ENCODE measurements around the gene ZNF785. TPM values are rescaled to one million over a fixed set of nuclear protein-coding genes. Genes with fewer than 3 reads are reported as not detected.

The ZNF785 gene
- total and polyA plus RNA-seq, 2 of the 13 experiments (the other 11 are each of a cell fraction or from before 2014, with no cell fraction given) = 0.01 TPM; not detected in 1

DNA sequence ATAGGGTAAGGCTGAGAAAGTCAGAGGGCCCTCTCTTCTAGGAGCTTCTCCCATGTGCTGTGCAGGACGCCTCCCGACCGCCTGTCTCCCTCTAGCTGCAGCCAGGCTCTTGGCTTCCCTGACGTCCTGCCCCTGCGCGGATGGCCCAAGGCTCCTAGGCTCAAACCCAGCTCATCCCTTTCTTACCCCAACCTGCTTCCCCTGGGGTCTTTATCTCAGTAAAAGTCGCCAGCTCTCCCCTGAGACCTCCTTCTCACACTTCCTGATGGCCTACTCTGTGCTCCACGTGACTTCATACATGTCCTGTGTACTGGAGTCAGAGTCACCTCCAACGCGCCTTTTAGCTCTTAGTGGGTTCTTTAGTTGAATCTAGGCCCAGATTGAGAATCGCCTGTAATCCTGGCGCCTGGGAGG is 49.7 kb downstream of the ZNF785 start (continued):
- TF ChIP-seq, protein P1, sequence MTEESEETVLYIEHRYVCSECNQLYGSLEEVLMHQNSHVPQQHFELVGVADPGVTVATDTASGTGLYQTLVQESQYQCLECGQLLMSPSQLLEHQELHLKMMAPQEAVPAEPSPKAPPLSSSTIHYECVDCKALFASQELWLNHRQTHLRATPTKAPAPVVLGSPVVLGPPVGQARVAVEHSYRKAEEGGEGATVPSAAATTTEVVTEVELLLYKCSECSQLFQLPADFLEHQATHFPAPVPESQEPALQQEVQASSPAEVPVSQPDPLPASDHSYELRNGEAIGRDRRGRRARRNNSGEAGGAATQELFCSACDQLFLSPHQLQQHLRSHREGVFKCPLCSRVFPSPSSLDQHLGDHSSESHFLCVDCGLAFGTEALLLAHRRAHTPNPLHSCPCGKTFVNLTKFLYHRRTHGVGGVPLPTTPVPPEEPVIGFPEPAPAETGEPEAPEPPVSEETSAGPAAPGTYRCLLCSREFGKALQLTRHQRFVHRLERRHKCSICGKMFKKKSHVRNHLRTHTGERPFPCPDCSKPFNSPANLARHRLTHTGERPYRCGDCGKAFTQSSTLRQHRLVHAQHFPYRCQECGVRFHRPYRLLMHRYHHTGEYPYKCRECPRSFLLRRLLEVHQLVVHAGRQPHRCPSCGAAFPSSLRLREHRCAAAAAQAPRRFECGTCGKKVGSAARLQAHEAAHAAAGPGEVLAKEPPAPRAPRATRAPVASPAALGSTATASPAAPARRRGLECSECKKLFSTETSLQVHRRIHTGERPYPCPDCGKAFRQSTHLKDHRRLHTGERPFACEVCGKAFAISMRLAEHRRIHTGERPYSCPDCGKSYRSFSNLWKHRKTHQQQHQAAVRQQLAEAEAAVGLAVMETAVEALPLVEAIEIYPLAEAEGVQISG (CRISPR knock-in tag; IDR thresholded peaks at IDR 0.05) = peak; percentile 92
- TF ChIP-seq FOXO1 (CRISPR knock-in tag; IDR thresholded peaks at IDR 0.05) (no peak), SRF (IDR thresholded peaks at IDR 0.05; ENCODE audit: low read depth, low read length) (no peak), SUZ12 (IDR thresholded peaks at IDR 0.05; ENCODE audit: low read depth, low read length) (no peak), ZNF572 (CRISPR knock-in tag; IDR thresholded peaks at IDR 0.05) (no peak), PPARG (CRISPR knock-in tag; conservative IDR thresholded peaks at IDR 0.05) (no peak), PRMT3 (CRISPR knock-in tag; IDR thresholded peaks at IDR 0.05; ENCODE audit: borderline replicate concordance, low read depth) (no peak), BORCS8-MEF2B (CRISPR knock-in tag; IDR thresholded peaks at IDR 0.05) (peak; percentile 49; the same call in 1 of the 2 replicates), NBN (conservative IDR thresholded peaks at IDR 0.05) (no peak), HNRNPL (IDR thresholded peaks at IDR 0.05; ENCODE audit: low read depth, low read length) (no peak), BRCA1 (CRISPR knock-in tag; IDR thresholded peaks at IDR 0.05) (no peak), ZNF75D (CRISPR knock-in tag; IDR thresholded peaks at IDR 0.05; ENCODE audit: borderline replicate concordance) (peak; percentile 74), TEAD2 (CRISPR knock-in tag; IDR thresholded peaks at IDR 0.05) (no peak), KLF16 (CRISPR knock-in tag; IDR thresholded peaks at IDR 0.05) (peak in 1 of 2 experiments; percentile 81; a peak in 2 of 4 replicates), HNRNPLL (IDR thresholded peaks at IDR 0.05; ENCODE audit: low read depth, low read length, poor library complexity, severe bottlenecking) (peak; percentile 30), MXD4 (CRISPR knock-in tag; IDR thresholded peaks at IDR 0.05) (no peak)
- TF ChIP-seq, protein P2, sequence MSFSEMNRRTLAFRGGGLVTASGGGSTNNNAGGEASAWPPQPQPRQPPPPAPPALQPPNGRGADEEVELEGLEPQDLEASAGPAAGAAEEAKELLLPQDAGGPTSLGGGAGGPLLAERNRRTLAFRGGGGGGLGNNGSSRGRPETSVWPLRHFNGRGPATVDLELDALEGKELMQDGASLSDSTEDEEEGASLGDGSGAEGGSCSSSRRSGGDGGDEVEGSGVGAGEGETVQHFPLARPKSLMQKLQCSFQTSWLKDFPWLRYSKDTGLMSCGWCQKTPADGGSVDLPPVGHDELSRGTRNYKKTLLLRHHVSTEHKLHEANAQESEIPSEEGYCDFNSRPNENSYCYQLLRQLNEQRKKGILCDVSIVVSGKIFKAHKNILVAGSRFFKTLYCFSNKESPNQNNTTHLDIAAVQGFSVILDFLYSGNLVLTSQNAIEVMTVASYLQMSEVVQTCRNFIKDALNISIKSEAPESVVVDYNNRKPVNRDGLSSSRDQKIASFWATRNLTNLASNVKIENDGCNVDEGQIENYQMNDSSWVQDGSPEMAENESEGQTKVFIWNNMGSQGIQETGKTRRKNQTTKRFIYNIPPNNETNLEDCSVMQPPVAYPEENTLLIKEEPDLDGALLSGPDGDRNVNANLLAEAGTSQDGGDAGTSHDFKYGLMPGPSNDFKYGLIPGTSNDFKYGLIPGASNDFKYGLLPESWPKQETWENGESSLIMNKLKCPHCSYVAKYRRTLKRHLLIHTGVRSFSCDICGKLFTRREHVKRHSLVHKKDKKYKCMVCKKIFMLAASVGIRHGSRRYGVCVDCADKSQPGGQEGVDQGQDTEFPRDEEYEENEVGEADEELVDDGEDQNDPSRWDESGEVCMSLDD (CRISPR knock-in tag; IDR thresholded peaks at IDR 0.05; ENCODE audit: borderline replicate concordance) = no peak
- TF ChIP-seq, protein P3, sequence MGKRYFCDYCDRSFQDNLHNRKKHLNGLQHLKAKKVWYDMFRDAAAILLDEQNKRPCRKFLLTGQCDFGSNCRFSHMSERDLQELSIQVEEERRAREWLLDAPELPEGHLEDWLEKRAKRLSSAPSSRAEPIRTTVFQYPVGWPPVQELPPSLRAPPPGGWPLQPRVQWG (CRISPR knock-in tag; IDR thresholded peaks at IDR 0.05; ENCODE audit: borderline replicate concordance, low read depth) = no peak
- TF ChIP-seq, protein P4, sequence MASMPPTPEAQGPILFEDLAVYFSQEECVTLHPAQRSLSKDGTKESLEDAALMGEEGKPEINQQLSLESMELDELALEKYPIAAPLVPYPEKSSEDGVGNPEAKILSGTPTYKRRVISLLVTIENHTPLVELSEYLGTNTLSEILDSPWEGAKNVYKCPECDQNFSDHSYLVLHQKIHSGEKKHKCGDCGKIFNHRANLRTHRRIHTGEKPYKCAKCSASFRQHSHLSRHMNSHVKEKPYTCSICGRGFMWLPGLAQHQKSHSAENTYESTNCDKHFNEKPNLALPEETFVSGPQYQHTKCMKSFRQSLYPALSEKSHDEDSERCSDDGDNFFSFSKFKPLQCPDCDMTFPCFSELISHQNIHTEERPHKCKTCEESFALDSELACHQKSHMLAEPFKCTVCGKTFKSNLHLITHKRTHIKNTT (CRISPR knock-in tag; IDR thresholded peaks at IDR 0.05) = no peak
- TF ChIP-seq, protein P5, sequence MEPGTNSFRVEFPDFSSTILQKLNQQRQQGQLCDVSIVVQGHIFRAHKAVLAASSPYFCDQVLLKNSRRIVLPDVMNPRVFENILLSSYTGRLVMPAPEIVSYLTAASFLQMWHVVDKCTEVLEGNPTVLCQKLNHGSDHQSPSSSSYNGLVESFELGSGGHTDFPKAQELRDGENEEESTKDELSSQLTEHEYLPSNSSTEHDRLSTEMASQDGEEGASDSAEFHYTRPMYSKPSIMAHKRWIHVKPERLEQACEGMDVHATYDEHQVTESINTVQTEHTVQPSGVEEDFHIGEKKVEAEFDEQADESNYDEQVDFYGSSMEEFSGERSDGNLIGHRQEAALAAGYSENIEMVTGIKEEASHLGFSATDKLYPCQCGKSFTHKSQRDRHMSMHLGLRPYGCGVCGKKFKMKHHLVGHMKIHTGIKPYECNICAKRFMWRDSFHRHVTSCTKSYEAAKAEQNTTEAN (CRISPR knock-in tag; conservative IDR thresholded peaks at IDR 0.05) = 0 out of 2 replicates have a peak, but pooled peaks have one; percentile 31
- TF ChIP-seq, protein P6, sequence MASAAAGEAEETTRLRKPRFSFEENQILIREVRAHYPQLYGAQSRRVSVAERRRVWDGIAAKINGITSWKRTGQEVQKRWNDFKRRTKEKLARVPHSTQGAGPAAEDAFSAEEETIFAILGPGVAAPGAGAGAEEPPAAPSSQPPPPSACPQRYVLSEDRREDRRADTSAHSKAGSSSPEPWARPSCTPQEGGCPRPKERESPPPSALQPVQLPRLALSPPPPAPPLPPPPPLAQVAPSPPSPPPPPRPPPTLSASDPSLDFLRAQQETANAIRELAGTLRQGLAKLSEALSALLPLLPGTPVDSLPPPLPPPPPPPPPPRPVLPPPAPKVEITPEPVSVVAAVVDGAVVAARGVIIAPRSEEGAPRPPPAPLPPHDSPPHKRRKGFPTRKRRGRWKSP (CRISPR knock-in tag; IDR thresholded peaks at IDR 0.05) = no peak
